ENCODE measurements around the gene SORCS2.

- TF ChIP-seq SP1 (IDR thresholded peaks at IDR 0.05; ENCODE audit: low read depth, low read length) = no peak
- no peak for TF ChIP-seq POLR2A (IDR thresholded peaks at IDR 0.05; ENCODE audit: control extremely low read depth in 1 of 2, low read depth in 2 of 2, low read length in 2 of 2)
- TF ChIP-seq CTCF (IDR thresholded peaks at IDR 0.05; ENCODE audit: control extremely low read depth in 1 of 3, insufficient read depth in 1 of 3, low read depth in 1 of 3, low read length in 3 of 3) = no peak
- no peak for TF ChIP-seq YY1 (IDR thresholded peaks at IDR 0.05; ENCODE audit: low read depth, low read length)
- no peak for TF ChIP-seq ASH2L (IDR thresholded peaks at IDR 0.05; ENCODE audit: low read length)
- TF ChIP-seq NRF1 (IDR thresholded peaks at IDR 0.05; ENCODE audit: low read depth, low read length) = no peak
- no peak for TF ChIP-seq KDM4A (IDR thresholded peaks at IDR 0.05; ENCODE audit: low read depth, low read length, severe bottlenecking)
Observed at GRCh38 chr4:7673121-7673520, 480.8 kb downstream of the SORCS2 start.
